Coronary artery (tissue), 2 donors: ENCODE measurements around the gene HOXC6.
"Not testable (repeated sequence)": the region's sequence is repeated elsewhere in the genome, so short reads cannot be mapped to it uniquely, and the experiment has no call there.

ENCODE experiments used
- DNase-seq: peaks from one replicate; pipeline ENCODE4 v3.0.0-alpha.2; 2017; ENCODE audit warnings: low spot score
- H3K27ac ChIP-seq, 2 donors: fragments of 200-600 bp; sonication (generic); one replicate each; pipeline ENCODE4 v1.5.1; 2016 to 2019
- H3K4me3 ChIP-seq: fragments of 200-600 bp; sonication (generic); 2 replicates; pipeline ENCODE4 v1.5.1; 2016; ENCODE audit warnings: mild to moderate bottlenecking, moderate library complexity
- TF ChIP-seq, protein P1 (sequence below): fragments of 200-600 bp; sonication (generic); IDR thresholded peaks from one replicate; pipeline ENCODE4 v1.5.1; 2019; ENCODE audit warnings: antibody characterized with exemption

HOXC6 gene

DNA sequence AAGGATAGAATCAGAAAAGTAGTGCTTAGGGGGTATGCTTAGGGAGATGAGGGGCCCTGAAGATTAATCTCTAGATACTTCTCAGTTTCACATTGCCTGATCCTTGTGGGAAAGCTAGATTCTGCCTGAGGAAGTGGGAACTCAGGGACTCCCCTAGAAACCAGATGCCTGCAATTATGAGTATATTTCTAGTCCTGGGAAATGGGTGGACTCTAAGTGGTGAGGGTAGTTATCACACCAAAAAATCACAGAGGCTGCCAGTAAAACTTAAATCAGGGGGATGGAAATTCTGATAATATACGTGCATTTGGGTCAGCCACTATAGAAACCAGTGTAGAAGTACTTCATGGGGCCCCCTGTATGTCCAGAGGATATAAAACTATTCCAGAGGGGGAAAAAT, 43.7 kb downstream of the HOXC6 start:
- DNase-seq: no peak
- H3K27ac ChIP-seq: no peak overlapping the region
- H3K4me3 ChIP-seq: no peak overlapping the region
- TF ChIP-seq, protein P1, sequence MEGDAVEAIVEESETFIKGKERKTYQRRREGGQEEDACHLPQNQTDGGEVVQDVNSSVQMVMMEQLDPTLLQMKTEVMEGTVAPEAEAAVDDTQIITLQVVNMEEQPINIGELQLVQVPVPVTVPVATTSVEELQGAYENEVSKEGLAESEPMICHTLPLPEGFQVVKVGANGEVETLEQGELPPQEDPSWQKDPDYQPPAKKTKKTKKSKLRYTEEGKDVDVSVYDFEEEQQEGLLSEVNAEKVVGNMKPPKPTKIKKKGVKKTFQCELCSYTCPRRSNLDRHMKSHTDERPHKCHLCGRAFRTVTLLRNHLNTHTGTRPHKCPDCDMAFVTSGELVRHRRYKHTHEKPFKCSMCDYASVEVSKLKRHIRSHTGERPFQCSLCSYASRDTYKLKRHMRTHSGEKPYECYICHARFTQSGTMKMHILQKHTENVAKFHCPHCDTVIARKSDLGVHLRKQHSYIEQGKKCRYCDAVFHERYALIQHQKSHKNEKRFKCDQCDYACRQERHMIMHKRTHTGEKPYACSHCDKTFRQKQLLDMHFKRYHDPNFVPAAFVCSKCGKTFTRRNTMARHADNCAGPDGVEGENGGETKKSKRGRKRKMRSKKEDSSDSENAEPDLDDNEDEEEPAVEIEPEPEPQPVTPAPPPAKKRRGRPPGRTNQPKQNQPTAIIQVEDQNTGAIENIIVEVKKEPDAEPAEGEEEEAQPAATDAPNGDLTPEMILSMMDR: no peak

DNA sequence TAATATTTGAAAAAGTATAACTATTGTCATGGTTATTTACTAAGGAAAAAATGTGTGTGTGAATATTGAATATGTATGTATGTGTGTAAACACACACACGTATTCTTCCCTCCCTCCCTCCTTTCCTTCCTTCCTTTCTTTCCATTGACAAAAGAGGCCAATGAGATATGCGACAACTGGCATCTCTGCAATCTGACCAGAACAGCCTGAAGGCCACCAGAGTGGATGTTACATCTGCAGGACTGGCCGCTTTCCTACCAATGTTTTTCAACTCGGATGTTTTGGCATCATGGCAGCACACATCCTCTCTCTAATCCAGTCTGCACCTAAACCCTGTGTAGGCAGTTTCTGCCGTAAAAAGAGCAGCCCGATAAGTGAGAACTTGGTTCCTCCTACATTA, 46.1 kb downstream of the HOXC6 start:
- TF ChIP-seq, protein P1: no peak
- no peak for DNase-seq
- no peak overlapping the region for H3K27ac ChIP-seq

DNA sequence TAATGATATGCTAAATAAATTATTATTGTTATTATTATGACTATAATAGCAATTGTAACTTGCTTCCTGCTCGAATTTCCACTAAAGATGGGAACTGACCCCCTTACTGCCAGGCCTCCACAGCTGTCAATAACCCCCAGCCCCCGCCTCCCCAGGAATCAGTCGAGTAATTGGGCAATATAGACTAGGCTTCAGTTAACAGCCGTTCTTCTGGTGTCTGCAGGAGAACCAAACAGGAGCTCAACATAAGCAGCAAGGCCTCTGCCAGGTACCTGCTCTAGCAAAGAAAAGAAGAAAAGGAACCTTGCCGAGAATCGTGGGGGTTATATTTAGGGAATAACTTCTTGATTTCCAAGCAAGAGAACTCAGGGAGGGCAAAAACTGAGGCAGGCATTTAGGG, 47.2 kb downstream of the HOXC6 start:
- TF ChIP-seq, protein P1: no peak
- H3K27ac ChIP-seq: no peak overlapping the region
- DNase-seq: no peak
- no peak overlapping the region for H3K4me3 ChIP-seq

More for the DNA sequence above, 46.1 kb downstream of the HOXC6 start:
- H3K4me3 ChIP-seq: no peak overlapping the region

DNA sequence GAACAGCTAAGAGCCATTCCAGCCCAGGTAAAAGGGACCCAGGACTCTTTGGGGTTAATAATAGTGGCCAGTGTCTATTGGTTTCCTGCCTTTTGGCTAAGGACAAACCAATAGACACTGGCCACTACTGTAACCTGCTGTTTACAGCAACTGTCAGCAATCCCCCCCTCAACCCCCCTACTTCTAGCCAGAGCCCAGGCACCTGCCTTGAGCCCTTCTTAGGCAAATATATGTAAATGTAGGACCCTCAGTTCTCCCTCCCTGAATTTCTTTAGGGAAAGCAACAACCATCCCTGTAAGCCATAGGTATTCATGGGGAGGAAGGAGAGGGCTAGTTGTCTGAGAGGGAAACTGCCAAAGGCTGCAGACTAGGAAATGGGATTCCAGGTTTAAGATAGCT, 47.7 kb downstream of the HOXC6 start:
- Histone ChIP-seq H3K27ac (no peak overlapping the region), H3K4me3 (no peak overlapping the region)
- DNase-seq: no peak
- TF ChIP-seq, protein P1: no peak

DNA sequence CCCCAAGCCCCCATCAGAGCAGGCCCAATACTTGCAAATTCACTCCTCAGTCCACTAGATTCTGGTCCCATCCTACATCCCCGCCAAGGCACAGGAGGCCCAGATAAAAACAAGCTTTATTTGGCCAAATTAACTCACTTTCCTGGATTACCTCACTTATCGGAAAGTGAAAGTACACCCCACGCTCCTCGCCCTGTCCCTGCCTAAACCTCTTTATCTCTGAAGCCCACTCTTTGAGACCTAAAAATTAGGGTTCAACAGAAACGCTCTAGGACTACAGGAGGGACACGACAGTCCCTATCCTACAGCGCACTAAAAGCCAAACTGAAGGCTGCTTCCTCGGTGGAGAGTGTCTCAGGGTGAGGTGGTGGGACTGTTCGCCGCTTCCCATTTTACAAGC, 49.6 kb downstream of the HOXC6 start:
- not testable (repeated sequence) for H3K4me3 ChIP-seq, DNase-seq, H3K27ac ChIP-seq

DNA sequence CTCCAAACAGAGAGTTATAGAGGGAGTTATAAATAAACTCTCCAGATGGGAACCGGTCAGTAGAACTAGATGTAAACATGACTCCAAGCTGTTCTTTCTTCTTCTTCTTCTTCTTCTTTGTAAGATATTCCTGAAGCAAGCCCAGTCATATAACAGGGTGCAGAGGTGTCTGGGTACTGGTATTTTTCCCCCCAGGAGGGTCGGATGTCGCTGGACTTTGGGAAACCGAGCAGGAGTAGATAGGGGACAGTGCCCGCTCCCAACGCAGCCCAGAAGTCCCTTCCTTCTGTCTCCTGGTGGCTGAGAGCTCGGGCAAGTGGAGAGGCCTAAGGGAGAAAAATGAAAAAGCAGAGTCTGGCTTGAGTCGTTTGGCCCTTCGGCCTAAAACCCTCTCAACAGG, 50.9 kb downstream of the HOXC6 start:
- H3K27ac ChIP-seq: peak overlapping the region in 1 of 2 donors; percentile 10
- H3K4me3 ChIP-seq, DNase-seq: not testable (repeated sequence)
